HepG2 (cell line): ENCODE measurements around the gene SH3BGRL2. TPM values are rescaled to one million over a fixed set of nuclear protein-coding genes. Genes with fewer than 3 reads are reported as not detected.

ENCODE experiments used
- CBX5 ChIP-seq: sonication (generic); formaldehyde crosslinking; IDR thresholded peaks from 2 replicates; pipeline ENCODE4 v1.4.0; 2020; ENCODE audit warnings: missing genetic modification reagents, borderline replicate concordance
- CREB1 ChIP-seq, 2 experiments: fragments of 450-650 bp in 1 of 2; IDR thresholded peaks; 2 replicates each; pipeline ENCODE4 v1.6.1; 2016 to 2017; ENCODE audit warnings: control low read depth in 1 of 2, mild to moderate bottlenecking in 1 of 2, missing compliant biosample characterization in 1 of 2, missing genetic modification characterization in 1 of 2
- EHMT2 ChIP-seq: fragments of 200-600 bp; sonication (generic); IDR thresholded peaks from 2 replicates; pipeline ENCODE4 v1.7.0; 2017; ENCODE audit warnings: antibody characterized with exemption, low read depth, low read length, borderline replicate concordance
- GATAD1 ChIP-seq: IDR thresholded peaks from 2 replicates; pipeline ENCODE4 v1.6.1; 2016; ENCODE audit warnings: missing genetic modification reagents, missing compliant biosample characterization
- HDAC2 ChIP-seq: sonication (generic); formaldehyde crosslinking; IDR thresholded peaks from 2 replicates; pipeline ENCODE4 v1.4.0; 2020; ENCODE audit warnings: missing genetic modification reagents
- HNRNPH1 ChIP-seq: fragments of 200-400 bp; formaldehyde crosslinking; optimal IDR thresholded peaks from 2 replicates; pipeline ENCODE3; 2017; ENCODE audit warnings: mild to moderate bottlenecking, low read depth, low read length
- ISL2 ChIP-seq: sonication (generic); formaldehyde crosslinking; IDR thresholded peaks from 2 replicates; pipeline ENCODE4 v1.5.0; 2020; ENCODE audit warnings: missing genetic modification reagents
- NFIB ChIP-seq: sonication (generic); formaldehyde crosslinking; IDR thresholded peaks from 2 replicates; pipeline ENCODE4 v1.9.0; 2021; ENCODE audit warnings: missing genetic modification reagents, mild to moderate bottlenecking, borderline replicate concordance
- NFRKB ChIP-seq: fragments of 450-650 bp; IDR thresholded peaks from 2 replicates; pipeline ENCODE4 v1.6.1; 2017
- PHF21A ChIP-seq: sonication (generic); formaldehyde crosslinking; IDR thresholded peaks from 2 replicates; pipeline ENCODE4 v1.5.0; 2020; ENCODE audit warnings: mild to moderate bottlenecking, missing genetic modification reagents
- SNRNP70 ChIP-seq: fragments of 200-400 bp; formaldehyde crosslinking; IDR thresholded peaks from 2 replicates; pipeline ENCODE4 v1.6.1; 2017; ENCODE audit warnings: mild to moderate bottlenecking, low read depth, low read length, moderate library complexity
- TOPORS ChIP-seq: sonication (generic); formaldehyde crosslinking; IDR thresholded peaks from 2 replicates; pipeline ENCODE4 v1.8.0; 2023; ENCODE audit warnings: mild to moderate bottlenecking, missing genetic modification reagents
- ZMYM3 ChIP-seq: sonication (generic); formaldehyde crosslinking; IDR thresholded peaks from 2 replicates; pipeline ENCODE4 v1.5.1; 2020; ENCODE audit warnings: mild to moderate bottlenecking, missing genetic modification reagents
- ZNF124 ChIP-seq: sonication (generic); formaldehyde crosslinking; IDR thresholded peaks from 2 replicates; pipeline ENCODE4 v1.4.0; 2020; ENCODE audit warnings: missing genetic modification reagents
- ZNF30 ChIP-seq: sonication (generic); formaldehyde crosslinking; IDR thresholded peaks from 2 replicates; pipeline ENCODE4 v1.5.0; 2020; ENCODE audit warnings: mild to moderate bottlenecking, missing genetic modification reagents
- ZNF496 ChIP-seq: sonication (generic); formaldehyde crosslinking; IDR thresholded peaks from 2 replicates; pipeline ENCODE4 v1.8.1; 2023; ENCODE audit warnings: mild to moderate bottlenecking, moderate library complexity, missing genetic modification reagents; ENCODE audit not compliant: insufficient replicate concordance
- polyA plus RNA-seq, 8 experiments: library from polyadenylated mRNA; depleted of rRNA in 3 of 8; stranded (reverse) in 7 of 8; unstranded in 1 of 8; fragments of >200 nt; fragmentation: Illumina TruSeq in 4 of 8; extraction: Trizol in 4 of 8; gene quantifications; 2 replicates each; pipeline versions ENCODE4 v1.2.1 to v1.2.3, GENCODE V29; 2011 to 2016; ENCODE audit warnings: low read depth in 4 of 8, missing spikeins in 1 of 8, mixed read lengths in 1 of 8; ENCODE audit not compliant: insufficient read depth in 1 of 8
- total RNA-seq, 5 experiments: library from RNA; depleted of rRNA; stranded (reverse); fragments of >200 nt; fragmentation: Illumina TruSeq; extraction: Trizol; gene quantifications; 2 replicates each; pipeline ENCODE4 v1.2.3, GENCODE V29; 2016; ENCODE audit warnings: low read depth in 1 of 5
- TF ChIP-seq, protein P1 (sequence below): sonication (generic); formaldehyde crosslinking; IDR thresholded peaks from 2 replicates; pipeline ENCODE4 v1.4.0; 2020; ENCODE audit warnings: missing genetic modification reagents
- TF ChIP-seq, protein P2 (sequence below): sonication (generic); formaldehyde crosslinking; IDR thresholded peaks from 2 replicates; pipeline ENCODE4 v1.8.1; 2023; ENCODE audit warnings: mild to moderate bottlenecking, moderate library complexity, missing genetic modification reagents
- TF ChIP-seq, protein P3 (sequence below): sonication (generic); formaldehyde crosslinking; IDR thresholded peaks from 2 replicates; pipeline ENCODE4 v1.5.1; 2020; ENCODE audit warnings: mild to moderate bottlenecking, moderate library complexity, missing genetic modification reagents
- TF ChIP-seq, protein P4 (sequence below), 2 experiments: sonication (generic) in 1 of 2; formaldehyde crosslinking in 1 of 2; IDR thresholded peaks; 2 replicates each; pipeline versions ENCODE4 v1.4.0 to v1.6.1; 2016 to 2020; ENCODE audit warnings: borderline replicate concordance in 1 of 2, low read depth in 1 of 2, mild to moderate bottlenecking in 1 of 2, missing genetic modification reagents in 1 of 2

Gene SH3BGRL2
- total and polyA plus RNA-seq, 2 of the 13 experiments (the other 11 are each of a cell fraction or from before 2014, with no cell fraction given): 10.9 to 28.8 TPM

DNA sequence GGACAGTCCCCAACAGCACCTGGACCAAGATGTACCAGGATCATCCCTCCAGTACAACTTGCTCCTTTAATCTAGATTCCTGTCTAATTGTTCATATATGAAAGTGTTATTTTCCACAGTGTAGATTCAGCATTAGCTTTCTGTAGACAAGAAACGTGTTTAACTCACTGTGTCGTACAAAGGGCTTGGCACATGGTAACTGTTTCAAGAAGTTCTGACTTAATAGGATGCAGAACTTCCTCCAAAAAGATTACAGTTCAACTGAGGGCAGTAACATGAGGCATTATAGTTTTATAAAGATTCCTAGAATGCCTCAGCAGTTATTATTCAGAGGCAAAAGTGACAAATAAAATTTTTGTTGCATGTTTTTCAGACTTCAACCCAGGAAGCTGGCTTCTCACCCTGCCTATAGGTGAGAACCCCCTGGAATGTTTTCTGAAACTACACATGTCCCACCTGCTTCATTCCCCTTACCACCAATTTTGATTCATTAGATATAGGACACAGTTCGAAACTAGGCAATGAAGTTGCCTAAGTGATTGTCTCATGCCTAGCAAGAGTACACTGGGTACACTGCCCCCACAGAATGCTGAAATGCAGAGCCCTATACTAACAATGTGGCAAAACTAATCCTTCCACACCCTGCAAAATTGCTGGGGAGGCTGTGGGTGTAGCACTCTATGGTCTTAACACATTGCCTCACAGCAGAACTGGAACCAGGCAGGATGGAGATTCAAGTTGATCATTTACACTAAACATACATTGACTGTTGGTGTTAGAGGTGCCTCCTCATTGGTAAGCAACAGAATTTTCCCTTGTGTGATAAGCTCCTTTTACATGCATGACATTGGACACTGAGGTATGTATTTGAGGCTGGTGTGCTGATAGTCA, 22.6 kb upstream of the SH3BGRL2 start (continued):
- TF ChIP-seq PHF21A (CRISPR knock-in tag) (peak; percentile 69; the same call in 1 of the 2 replicates), HNRNPH1 (no peak), TOPORS (CRISPR knock-in tag) (peak; percentile 50; the same call in 1 of the 2 replicates), CBX5 (no peak), NFRKB (no peak), ZMYM3 (peak; percentile 10; the same call in 1 of the 2 replicates), EHMT2 (peak; percentile 89; the same call in 1 of the 2 replicates), ZNF124 (CRISPR knock-in tag) (no peak), ISL2 (CRISPR knock-in tag) (peak; percentile 61; the same call in 1 of the 2 replicates), NFIB (CRISPR knock-in tag) (no peak), HDAC2 (CRISPR knock-in tag) (peak; percentile 64; the same call in 1 of the 2 replicates), ZNF496 (CRISPR knock-in tag) (no peak), GATAD1 (peak; percentile 11; the same call in 1 of the 2 replicates), ZNF30 (CRISPR knock-in tag) (no peak), CREB1 (IDR thresholded peaks at IDR 0.05) (no peak), CREB1 (CRISPR knock-in tag; IDR thresholded peaks at IDR 0.05) (peak; percentile 66), SNRNP70 (no peak)
- TF ChIP-seq, protein P1, sequence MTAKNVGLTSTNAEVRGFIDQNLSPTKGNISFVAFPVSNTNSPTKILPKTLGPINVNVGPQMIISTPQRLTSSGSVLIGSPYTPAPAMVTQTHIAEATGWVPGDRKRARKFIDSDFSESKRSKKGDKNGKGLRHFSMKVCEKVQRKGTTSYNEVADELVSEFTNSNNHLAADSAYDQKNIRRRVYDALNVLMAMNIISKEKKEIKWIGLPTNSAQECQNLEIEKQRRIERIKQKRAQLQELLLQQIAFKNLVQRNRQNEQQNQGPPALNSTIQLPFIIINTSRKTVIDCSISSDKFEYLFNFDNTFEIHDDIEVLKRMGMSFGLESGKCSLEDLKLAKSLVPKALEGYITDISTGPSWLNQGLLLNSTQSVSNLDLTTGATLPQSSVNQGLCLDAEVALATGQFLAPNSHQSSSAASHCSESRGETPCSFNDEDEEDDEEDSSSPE (CRISPR knock-in tag): 0 out of 2 replicates have a peak, but pooled peaks have one; percentile 15
- TF ChIP-seq, protein P2, sequence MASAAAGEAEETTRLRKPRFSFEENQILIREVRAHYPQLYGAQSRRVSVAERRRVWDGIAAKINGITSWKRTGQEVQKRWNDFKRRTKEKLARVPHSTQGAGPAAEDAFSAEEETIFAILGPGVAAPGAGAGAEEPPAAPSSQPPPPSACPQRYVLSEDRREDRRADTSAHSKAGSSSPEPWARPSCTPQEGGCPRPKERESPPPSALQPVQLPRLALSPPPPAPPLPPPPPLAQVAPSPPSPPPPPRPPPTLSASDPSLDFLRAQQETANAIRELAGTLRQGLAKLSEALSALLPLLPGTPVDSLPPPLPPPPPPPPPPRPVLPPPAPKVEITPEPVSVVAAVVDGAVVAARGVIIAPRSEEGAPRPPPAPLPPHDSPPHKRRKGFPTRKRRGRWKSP (CRISPR knock-in tag): 0 out of 2 replicates have a peak, but pooled peaks have one; percentile 46
- TF ChIP-seq, protein P3, sequence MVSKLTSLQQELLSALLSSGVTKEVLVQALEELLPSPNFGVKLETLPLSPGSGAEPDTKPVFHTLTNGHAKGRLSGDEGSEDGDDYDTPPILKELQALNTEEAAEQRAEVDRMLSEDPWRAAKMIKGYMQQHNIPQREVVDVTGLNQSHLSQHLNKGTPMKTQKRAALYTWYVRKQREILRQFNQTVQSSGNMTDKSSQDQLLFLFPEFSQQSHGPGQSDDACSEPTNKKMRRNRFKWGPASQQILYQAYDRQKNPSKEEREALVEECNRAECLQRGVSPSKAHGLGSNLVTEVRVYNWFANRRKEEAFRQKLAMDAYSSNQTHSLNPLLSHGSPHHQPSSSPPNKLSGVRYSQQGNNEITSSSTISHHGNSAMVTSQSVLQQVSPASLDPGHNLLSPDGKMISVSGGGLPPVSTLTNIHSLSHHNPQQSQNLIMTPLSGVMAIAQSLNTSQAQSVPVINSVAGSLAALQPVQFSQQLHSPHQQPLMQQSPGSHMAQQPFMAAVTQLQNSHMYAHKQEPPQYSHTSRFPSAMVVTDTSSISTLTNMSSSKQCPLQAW: peak; percentile 92
- TF ChIP-seq, protein P4, sequence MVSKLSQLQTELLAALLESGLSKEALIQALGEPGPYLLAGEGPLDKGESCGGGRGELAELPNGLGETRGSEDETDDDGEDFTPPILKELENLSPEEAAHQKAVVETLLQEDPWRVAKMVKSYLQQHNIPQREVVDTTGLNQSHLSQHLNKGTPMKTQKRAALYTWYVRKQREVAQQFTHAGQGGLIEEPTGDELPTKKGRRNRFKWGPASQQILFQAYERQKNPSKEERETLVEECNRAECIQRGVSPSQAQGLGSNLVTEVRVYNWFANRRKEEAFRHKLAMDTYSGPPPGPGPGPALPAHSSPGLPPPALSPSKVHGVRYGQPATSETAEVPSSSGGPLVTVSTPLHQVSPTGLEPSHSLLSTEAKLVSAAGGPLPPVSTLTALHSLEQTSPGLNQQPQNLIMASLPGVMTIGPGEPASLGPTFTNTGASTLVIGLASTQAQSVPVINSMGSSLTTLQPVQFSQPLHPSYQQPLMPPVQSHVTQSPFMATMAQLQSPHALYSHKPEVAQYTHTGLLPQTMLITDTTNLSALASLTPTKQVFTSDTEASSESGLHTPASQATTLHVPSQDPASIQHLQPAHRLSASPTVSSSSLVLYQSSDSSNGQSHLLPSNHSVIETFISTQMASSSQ (IDR thresholded peaks at IDR 0.05; ENCODE audit: low read depth): peak; percentile 86
- TF ChIP-seq, protein P4 (CRISPR knock-in tag; IDR thresholded peaks at IDR 0.05; ENCODE audit: borderline replicate concordance): peak; percentile 96; the same call in 1 of the 2 replicates
